ENCODE data around the gene ICA1L. TPM values are rescaled to one million over a fixed set of nuclear protein-coding genes. Genes with fewer than 3 reads are reported as not detected.

ICA1L gene
- total and polyA plus RNA-seq, 8 donors: 0.87 to 36.7 (median 2.5) TPM

DNA sequence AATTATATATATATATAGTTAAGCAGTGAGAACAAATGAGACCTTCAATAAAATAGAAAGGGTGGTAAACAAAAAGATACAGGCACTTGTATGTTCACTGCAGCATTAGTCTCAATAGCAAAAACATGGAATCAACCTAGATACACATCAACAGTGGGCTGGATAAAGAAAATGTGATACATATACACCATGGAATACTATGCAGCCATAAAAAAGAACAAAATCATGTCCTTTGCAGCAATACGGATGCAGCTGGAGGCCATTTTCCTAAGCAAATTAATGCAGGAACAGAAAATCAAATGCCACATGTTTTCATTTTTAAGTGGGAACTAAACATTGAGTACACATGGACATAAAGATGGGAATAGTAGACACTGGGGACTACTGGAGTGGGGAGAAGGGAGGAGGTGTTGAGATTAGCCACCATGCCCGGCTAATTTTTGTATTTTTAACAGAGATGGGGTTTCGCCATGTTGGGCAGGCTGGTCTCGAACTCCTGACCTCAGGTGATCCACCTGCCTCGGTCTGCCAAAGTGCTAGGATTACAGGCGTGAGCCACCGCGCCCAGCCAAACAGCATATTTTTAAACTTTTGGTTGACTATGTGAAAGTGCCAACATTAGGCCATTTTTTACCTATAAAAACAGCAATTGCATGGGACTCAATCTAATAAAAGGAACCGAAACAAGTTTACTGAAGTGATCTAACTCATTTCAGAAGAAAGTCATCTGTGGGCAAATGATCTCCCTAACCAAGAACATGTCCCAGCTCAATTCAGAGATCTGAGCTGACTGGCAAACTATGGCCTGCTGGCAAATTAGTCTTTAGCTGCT, 23.7 kb downstream of the ICA1L start:
- intact Hi-C loops (cut with DNase I; ENCODE audit: low total_unique reads): no loop called here
- no peak overlapping the region for H3K4me3 ChIP-seq
- no peak for DNase-seq
- H3K36me3 ChIP-seq: peaks cover 0 to 6% (median 0%) of the 10 kb centered on the region in 4 donors
- H3K9me3 ChIP-seq: peaks cover 0 to 7% (median 2%) of the 10 kb centered on the region in 4 donors
- TF ChIP-seq, protein P1, sequence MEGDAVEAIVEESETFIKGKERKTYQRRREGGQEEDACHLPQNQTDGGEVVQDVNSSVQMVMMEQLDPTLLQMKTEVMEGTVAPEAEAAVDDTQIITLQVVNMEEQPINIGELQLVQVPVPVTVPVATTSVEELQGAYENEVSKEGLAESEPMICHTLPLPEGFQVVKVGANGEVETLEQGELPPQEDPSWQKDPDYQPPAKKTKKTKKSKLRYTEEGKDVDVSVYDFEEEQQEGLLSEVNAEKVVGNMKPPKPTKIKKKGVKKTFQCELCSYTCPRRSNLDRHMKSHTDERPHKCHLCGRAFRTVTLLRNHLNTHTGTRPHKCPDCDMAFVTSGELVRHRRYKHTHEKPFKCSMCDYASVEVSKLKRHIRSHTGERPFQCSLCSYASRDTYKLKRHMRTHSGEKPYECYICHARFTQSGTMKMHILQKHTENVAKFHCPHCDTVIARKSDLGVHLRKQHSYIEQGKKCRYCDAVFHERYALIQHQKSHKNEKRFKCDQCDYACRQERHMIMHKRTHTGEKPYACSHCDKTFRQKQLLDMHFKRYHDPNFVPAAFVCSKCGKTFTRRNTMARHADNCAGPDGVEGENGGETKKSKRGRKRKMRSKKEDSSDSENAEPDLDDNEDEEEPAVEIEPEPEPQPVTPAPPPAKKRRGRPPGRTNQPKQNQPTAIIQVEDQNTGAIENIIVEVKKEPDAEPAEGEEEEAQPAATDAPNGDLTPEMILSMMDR (IDR thresholded peaks at IDR 0.05): no peak
- TF ChIP-seq POLR2A (IDR thresholded peaks at IDR 0.05): no peak
- no peak for TF ChIP-seq EP300 (IDR thresholded peaks at IDR 0.05)
- TF ChIP-seq POLR2AphosphoS5 (IDR thresholded peaks at IDR 0.05): no peak
- 87 to 97% (median 94%) methylated on average over 9 of the region's 9 CpGs for WGBS, 5 donors
- no peaks in the 10 kb centered on the region for H3K4me1 ChIP-seq
- H3K27me3 ChIP-seq: no peaks in the 10 kb centered on the region
- H3K27ac ChIP-seq: no peak overlapping the region

DNA sequence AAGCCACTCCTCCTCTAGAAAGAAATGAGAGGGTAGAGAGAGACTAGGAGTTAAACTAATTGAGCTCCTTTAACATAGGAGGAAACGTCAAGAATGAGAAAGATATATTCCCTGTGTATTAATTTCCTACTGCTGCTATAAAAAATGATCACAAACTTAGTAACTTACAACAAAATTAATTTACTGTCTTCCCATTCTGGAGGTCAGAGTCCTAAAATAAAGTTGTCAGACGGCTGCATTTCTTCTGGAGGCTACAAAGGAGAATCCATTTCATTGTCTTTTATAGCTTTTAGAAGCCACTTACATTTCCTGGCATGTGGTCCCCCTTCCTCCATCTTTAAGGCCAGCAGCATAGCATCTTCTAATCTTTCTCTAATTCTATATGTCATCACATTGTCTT, 26.9 kb downstream of the ICA1L start:
- Histone ChIP-seq H3K4me3 (no peak overlapping the region), H3K4me1 (no peaks in the 10 kb centered on the region), H3K27ac (no peak overlapping the region), H3K36me3 (peaks cover 0 to 6% (median 0%) of the 10 kb centered on the region in 4 donors), H3K9me3 (peaks cover 3 to 7% (median 5%) of the 10 kb centered on the region in 4 donors), H3K27me3 (no peaks in the 10 kb centered on the region)
- no peak for TF ChIP-seq EP300 (IDR thresholded peaks at IDR 0.05)
- no peak for TF ChIP-seq POLR2AphosphoS5 (IDR thresholded peaks at IDR 0.05)
- no peak for TF ChIP-seq POLR2A (IDR thresholded peaks at IDR 0.05)
- 73 to 94% (median 83%) methylated on average over 2 of the region's 2 CpGs for WGBS, 5 donors
- DNase-seq: no peak
- intact Hi-C loops (cut with DNase I; ENCODE audit: low total_unique reads): no loop called here

DNA sequence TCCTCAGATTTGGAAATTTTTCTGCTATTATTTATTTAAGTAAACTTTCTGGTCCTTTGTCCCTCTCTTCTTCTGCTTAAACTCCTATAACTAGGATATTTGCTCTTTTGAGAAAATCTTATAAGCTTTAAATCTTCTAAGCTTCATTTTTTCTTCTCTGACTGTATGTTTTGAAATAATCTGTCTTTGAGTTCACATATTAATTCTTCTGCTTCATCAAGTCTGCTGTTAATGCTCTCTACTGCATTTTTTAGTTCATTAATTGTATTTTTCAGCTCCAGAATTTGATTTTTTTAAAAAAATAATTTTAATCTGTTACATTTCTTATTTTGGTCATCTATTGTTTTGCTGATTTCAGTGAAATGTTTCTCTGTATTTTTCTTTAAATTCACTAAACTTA, 28.9 kb downstream of the ICA1L start:
- H3K36me3 ChIP-seq: no peaks in the 10 kb centered on the region
- peaks cover 3 to 7% (median 5%) of the 10 kb centered on the region in 4 donors for H3K9me3 ChIP-seq
- no peak for TF ChIP-seq EP300 (IDR thresholded peaks at IDR 0.05)
- TF ChIP-seq POLR2AphosphoS5 (IDR thresholded peaks at IDR 0.05): no peak
- no peaks in the 10 kb centered on the region for H3K4me1 ChIP-seq
- H3K27ac ChIP-seq: no peak overlapping the region
- intact Hi-C loops (cut with DNase I; ENCODE audit: low total_unique reads): no loop called here
- DNase-seq: no peak
- no peak overlapping the region for H3K4me3 ChIP-seq
- no peaks in the 10 kb centered on the region for H3K27me3 ChIP-seq

DNA sequence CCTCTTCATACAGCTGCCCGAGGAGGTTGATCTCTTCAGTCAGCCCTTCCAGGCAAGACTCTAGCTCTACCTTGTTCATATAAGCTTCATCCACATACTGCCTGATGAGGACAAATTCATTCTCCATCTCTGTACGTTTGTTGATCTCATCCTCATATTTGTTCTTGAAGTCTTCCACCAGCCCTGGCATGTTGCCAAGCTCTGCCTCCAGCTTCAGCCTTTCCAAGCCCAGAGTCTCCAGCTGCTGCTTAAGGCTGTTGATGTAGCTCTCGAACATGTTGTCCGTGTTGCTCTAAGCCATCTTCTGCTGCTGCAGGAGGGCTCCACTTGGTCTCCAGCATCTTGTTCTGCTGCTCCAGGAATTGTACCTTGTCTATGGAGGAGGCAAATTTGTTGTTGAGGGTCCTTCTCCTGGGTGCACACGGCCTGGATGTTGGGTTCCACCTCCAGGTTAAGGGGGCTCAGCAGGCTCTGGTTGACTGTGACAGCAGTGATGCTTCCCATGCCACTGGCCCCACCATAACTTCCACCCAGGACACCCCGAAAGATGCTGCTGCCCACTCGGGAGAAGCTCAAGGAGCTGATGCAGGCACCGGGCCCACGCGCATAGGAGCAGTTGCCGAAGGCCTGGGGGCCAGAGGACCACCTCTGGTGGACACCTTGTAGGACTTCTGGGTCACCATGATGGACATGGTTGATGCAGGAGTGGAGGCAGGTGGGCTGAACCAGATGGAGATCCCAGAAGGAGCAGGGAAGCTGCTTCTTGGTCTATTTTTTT, 30.3 kb downstream of the ICA1L start:
- 72 to 89% (median 88%) methylated on average over 6 to 11 of the region's 11 CpGs for WGBS, 5 donors
- intact Hi-C loops (cut with DNase I; ENCODE audit: low total_unique reads): no loop called here
- H3K27ac ChIP-seq: no peak overlapping the region
- DNase-seq: peak in 1 of 2 donors; percentile 28
- no peaks in the 10 kb centered on the region for H3K27me3 ChIP-seq
- no peak overlapping the region for H3K4me3 ChIP-seq
- peaks cover 3 to 7% (median 5%) of the 10 kb centered on the region in 4 donors for H3K9me3 ChIP-seq
- TF ChIP-seq EP300 (IDR thresholded peaks at IDR 0.05) (no peak), POLR2A (IDR thresholded peaks at IDR 0.05) (no peak), POLR2AphosphoS5 (IDR thresholded peaks at IDR 0.05) (no peak)
- TF ChIP-seq, protein P1 (IDR thresholded peaks at IDR 0.05): no peak
- no peaks in the 10 kb centered on the region for H3K4me1 ChIP-seq
- H3K36me3 ChIP-seq: no peaks in the 10 kb centered on the region

Data from stomach (tissue), 9 donors.